ENCODE results near the gene ERP44.

- TF ChIP-seq GATA2 (IDR thresholded peaks at IDR 0.05; ENCODE audit: low read depth, low read length) = no peak
- TF ChIP-seq GATA3 (IDR thresholded peaks at IDR 0.05; ENCODE audit: low read depth, low read length) = no peak
Measured at GRCh38 chr9:100057624-100058023, 41.2 kb downstream of the ERP44 start.
